ENCODE results near the gene ANXA3.

The ANXA3 gene

GRCh38 chr4:78603384-78603783, 51.8 kb downstream of the ANXA3 start:
- DNase-seq (ENCODE audit: low read depth, low spot score) = no peak
- H3K4me3 ChIP-seq (ENCODE audit: low read length) = no peak overlapping the region

- no peak overlapping the region for H3K4me3 ChIP-seq (ENCODE audit: low read length)
- DNase-seq (ENCODE audit: low read depth, low spot score) = no peak
Measured at GRCh38 chr4:78604988-78605387, 53.4 kb downstream of the ANXA3 start.

GRCh38 chr4:78606035-78606434, 54.5 kb downstream of the ANXA3 start:
- no peak overlapping the region for H3K4me3 ChIP-seq (ENCODE audit: low read length)
- DNase-seq (ENCODE audit: low read depth, low spot score) = no peak

GRCh38 chr4:78606530-78607095, 55.0 kb downstream of the ANXA3 start:
- DNase-seq (ENCODE audit: low read depth, low spot score) = no peak
- no peak overlapping the region for H3K4me3 ChIP-seq (ENCODE audit: low read length)

GRCh38 chr4:78608684-78609083, 57.1 kb downstream of the ANXA3 start:
- H3K4me3 ChIP-seq (ENCODE audit: low read length) = no peak overlapping the region
- no peak for DNase-seq (ENCODE audit: low read depth, low spot score)

GRCh38 chr4:78609580-78609979, 58.0 kb downstream of the ANXA3 start:
- DNase-seq (ENCODE audit: low read depth, low spot score) = no peak
- no peak overlapping the region for H3K4me3 ChIP-seq (ENCODE audit: low read length)

- peak; percentile 97 for DNase-seq (ENCODE audit: low read depth, low spot score)
- H3K4me3 ChIP-seq (ENCODE audit: low read length) = no peak overlapping the region
Measured at GRCh38 chr4:78610546-78611214, 59.1 kb downstream of the ANXA3 start.

- H3K4me3 ChIP-seq (ENCODE audit: low read length) = no peak overlapping the region
- no peak for DNase-seq (ENCODE audit: low read depth, low spot score)
Measured at GRCh38 chr4:78611215-78611558, 59.6 kb downstream of the ANXA3 start.

- H3K4me3 ChIP-seq (ENCODE audit: low read length) = no peak overlapping the region
- peak; percentile 78 for DNase-seq (ENCODE audit: low read depth, low spot score)
Measured at GRCh38 chr4:78612398-78613178, 61.0 kb downstream of the ANXA3 start.

- peak; percentile 71 for DNase-seq (ENCODE audit: low read depth, low spot score)
- no peak overlapping the region for H3K4me3 ChIP-seq (ENCODE audit: low read length)
Measured at GRCh38 chr4:78613522-78614321, 62.2 kb downstream of the ANXA3 start.

GRCh38 chr4:78616046-78616498, 64.5 kb downstream of the ANXA3 start:
- DNase-seq (ENCODE audit: low read depth, low spot score) = no peak
- no peak overlapping the region for H3K4me3 ChIP-seq (ENCODE audit: low read length)

- no peak for DNase-seq (ENCODE audit: low read depth, low spot score)
- no peak overlapping the region for H3K4me3 ChIP-seq (ENCODE audit: low read length)
Measured at GRCh38 chr4:78618436-78618835, 66.9 kb downstream of the ANXA3 start.

GRCh38 chr4:78621395-78621794, 69.8 kb downstream of the ANXA3 start:
- H3K4me3 ChIP-seq (ENCODE audit: low read length) = no peak overlapping the region
- DNase-seq (ENCODE audit: low read depth, low spot score) = no peak

- no peak for DNase-seq (ENCODE audit: low read depth, low spot score)
- no peak overlapping the region for H3K4me3 ChIP-seq (ENCODE audit: low read length)
Measured at GRCh38 chr4:78622253-78622979, 70.8 kb downstream of the ANXA3 start.

GRCh38 chr4:78624048-78624447, 72.5 kb downstream of the ANXA3 start:
- no peak overlapping the region for H3K4me3 ChIP-seq (ENCODE audit: low read length)
- no peak for DNase-seq (ENCODE audit: low read depth, low spot score)

- H3K4me3 ChIP-seq (ENCODE audit: low read length) = no peak overlapping the region
- no peak for DNase-seq (ENCODE audit: low read depth, low spot score)
Measured at GRCh38 chr4:78625073-78625472, 73.5 kb downstream of the ANXA3 start.

GRCh38 chr4:78627046-78627965, 75.7 kb downstream of the ANXA3 start:
- H3K4me3 ChIP-seq (ENCODE audit: low read length) = no peak overlapping the region
- no peak for DNase-seq (ENCODE audit: low read depth, low spot score)

All from Jurkat, Clone E6-1 (cell line).